Brain microvascular endothelial cell (primary cell): ENCODE data around the gene PPRC1.

Experiments
- DNase-seq: peaks from one replicate; pipeline ENCODE4 v3.0.0-alpha.2; 2020
- H3K27ac ChIP-seq: fragments of 250-450 bp; sonication (Bioruptor Pico); 2 replicates; pipeline ENCODE4 v1.5.1; 2020; ENCODE audit warnings: mild to moderate bottlenecking, moderate library complexity
- H3K27me3 ChIP-seq: fragments of 250-450 bp; sonication (Bioruptor Pico); replicated peaks from 2 replicates; pipeline ENCODE4 v1.5.1; 2020; ENCODE audit warnings: mild to moderate bottlenecking
- H3K36me3 ChIP-seq: fragments of 250-450 bp; sonication (Bioruptor Pico); replicated peaks from 2 replicates; pipeline ENCODE4 v1.5.1; 2020; ENCODE audit warnings: mild to moderate bottlenecking
- H3K4me3 ChIP-seq: 2 replicates; pipeline ENCODE4 v1.5.1; 2011; ENCODE audit warnings: low read depth, mild to moderate bottlenecking, control low read depth, low read length, moderate library complexity
- CTCF ChIP-seq: IDR thresholded peaks from 2 replicates; pipeline ENCODE4 v1.5.1; 2011; ENCODE audit warnings: low read depth, mild to moderate bottlenecking, moderate library complexity, low read length, control low read depth, inconsistent platforms; ENCODE audit errors: missing control alignments
- in situ Hi-C: cut with HindIII; loops from 2 replicates; pipeline ENCODE4 v1.10.0; 2017; ENCODE audit warnings: low sequenced_read_pairs, low pct_ligation_motif_present

Gene PPRC1

GRCh38 chr10:102163342-102163989 lies 30.6 kb downstream of the PPRC1 start:
- no peak overlapping the region for H3K27ac ChIP-seq
- TF ChIP-seq CTCF, result no peak
- peaks cover 56% of the 10 kb centered on the region for H3K36me3 ChIP-seq
- no peak overlapping the region for H3K4me3 ChIP-seq
- DNase-seq, result no peak
- in situ Hi-C loops, result no loop called here
- no peaks in the 10 kb centered on the region for H3K27me3 ChIP-seq

- H3K27ac ChIP-seq, result no peak overlapping the region
- in situ Hi-C loops, result no loop called here
- H3K4me3 ChIP-seq, result no peak overlapping the region
- TF ChIP-seq CTCF, result no peak
- no peaks in the 10 kb centered on the region for H3K27me3 ChIP-seq
- peaks cover 17% of the 10 kb centered on the region for H3K36me3 ChIP-seq
- DNase-seq, result no peak
Measured at GRCh38 chr10:102167861-102168260, 35.0 kb downstream of the PPRC1 start.

- Histone ChIP-seq H3K4me3 (no peak overlapping the region), H3K36me3 (no peaks in the 10 kb centered on the region), H3K27me3 (no peaks in the 10 kb centered on the region), H3K27ac (no peak overlapping the region)
- TF ChIP-seq CTCF, result no peak
- no peak for DNase-seq
- in situ Hi-C loops, result loop anchor here (10.0 kb wide), 1 partner anchor 54 kb away; the partner anchor contains the start of gene ELOVL3
Measured at GRCh38 chr10:102170602-102171001, 37.8 kb downstream of the PPRC1 start.

GRCh38 chr10:102172288-102172687 lies 39.4 kb downstream of the PPRC1 start:
- in situ Hi-C loops, result loop anchor here (10.0 kb wide), 1 partner anchor 53 kb away; the partner anchor contains the start of gene ELOVL3
- no peaks in the 10 kb centered on the region for H3K27me3 ChIP-seq
- no peak overlapping the region for H3K4me3 ChIP-seq
- no peak overlapping the region for H3K27ac ChIP-seq
- no peak for DNase-seq
- no peak for TF ChIP-seq CTCF
- no peaks in the 10 kb centered on the region for H3K36me3 ChIP-seq

GRCh38 chr10:102175415-102175814 lies 42.6 kb downstream of the PPRC1 start:
- TF ChIP-seq CTCF, result no peak
- no peak overlapping the region for H3K4me3 ChIP-seq
- H3K36me3 ChIP-seq, result no peaks in the 10 kb centered on the region
- DNase-seq, result peak; percentile 63
- H3K27ac ChIP-seq, result peak overlapping the region; percentile 9
- in situ Hi-C loops, result loop anchor here (10.0 kb wide), 1 partner anchor 49 kb away; the partner anchor contains the start of gene ELOVL3
- H3K27me3 ChIP-seq, result no peaks in the 10 kb centered on the region

- Histone ChIP-seq H3K27me3 (no peaks in the 10 kb centered on the region), H3K27ac (no peak overlapping the region), H3K36me3 (no peaks in the 10 kb centered on the region), H3K4me3 (no peak overlapping the region)
- TF ChIP-seq CTCF, result no peak
- no peak for DNase-seq
- in situ Hi-C loops, result no loop called here
Measured at GRCh38 chr10:102184606-102185005, 51.8 kb downstream of the PPRC1 start.
